ENCODE data around the gene PYM1.

The PYM1 gene

DNA sequence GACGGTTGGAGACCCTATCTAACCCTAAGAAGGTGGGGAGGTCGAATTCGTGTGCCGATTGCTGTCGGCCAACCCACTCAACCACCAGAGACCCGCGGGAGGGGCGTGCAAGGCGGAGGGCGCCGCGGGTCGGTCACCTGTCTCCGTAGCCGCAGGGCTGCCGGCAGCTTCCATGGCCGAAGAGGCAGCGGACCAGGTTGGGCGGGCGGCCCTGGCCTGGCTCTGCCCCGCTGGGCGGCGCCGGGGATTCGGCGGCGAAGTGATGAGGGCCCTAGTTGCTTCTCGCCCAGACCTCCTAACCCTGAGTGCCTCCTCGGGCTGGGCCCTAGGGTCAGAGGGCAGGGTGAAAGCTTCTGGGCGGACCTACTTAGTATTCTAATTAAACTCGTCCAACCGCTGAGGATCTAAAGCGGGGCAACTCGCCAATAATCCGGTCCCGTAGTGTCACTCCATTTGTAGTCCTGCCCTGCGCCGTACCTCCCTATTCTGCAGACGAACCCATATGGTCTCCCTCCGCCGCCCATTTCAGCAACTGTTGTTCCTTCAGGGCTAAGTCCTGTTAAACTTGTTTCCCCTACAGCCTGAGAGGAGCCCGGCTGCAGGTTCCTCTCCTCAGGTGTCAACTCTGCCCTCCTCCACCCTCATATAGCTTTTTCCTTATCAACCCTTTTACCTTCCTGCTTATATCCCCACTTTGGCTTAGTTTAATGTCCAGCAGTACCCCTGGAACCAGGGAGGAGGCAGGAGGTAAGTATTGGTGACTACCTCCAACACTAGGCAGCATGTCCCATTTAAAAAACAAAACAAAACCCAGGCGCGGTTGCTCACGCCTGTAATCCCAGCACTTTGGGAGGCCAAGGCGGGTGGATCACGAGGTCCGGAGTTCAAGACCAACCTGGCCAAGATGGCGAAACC lies at the start of gene PYM1:
Gene PYM1 (minus strand): TSS at position 307 of the 915 bp plus-strand sequence. CDS start 133 bp downstream, at position 174.
- TF ChIP-seq, protein P1, sequence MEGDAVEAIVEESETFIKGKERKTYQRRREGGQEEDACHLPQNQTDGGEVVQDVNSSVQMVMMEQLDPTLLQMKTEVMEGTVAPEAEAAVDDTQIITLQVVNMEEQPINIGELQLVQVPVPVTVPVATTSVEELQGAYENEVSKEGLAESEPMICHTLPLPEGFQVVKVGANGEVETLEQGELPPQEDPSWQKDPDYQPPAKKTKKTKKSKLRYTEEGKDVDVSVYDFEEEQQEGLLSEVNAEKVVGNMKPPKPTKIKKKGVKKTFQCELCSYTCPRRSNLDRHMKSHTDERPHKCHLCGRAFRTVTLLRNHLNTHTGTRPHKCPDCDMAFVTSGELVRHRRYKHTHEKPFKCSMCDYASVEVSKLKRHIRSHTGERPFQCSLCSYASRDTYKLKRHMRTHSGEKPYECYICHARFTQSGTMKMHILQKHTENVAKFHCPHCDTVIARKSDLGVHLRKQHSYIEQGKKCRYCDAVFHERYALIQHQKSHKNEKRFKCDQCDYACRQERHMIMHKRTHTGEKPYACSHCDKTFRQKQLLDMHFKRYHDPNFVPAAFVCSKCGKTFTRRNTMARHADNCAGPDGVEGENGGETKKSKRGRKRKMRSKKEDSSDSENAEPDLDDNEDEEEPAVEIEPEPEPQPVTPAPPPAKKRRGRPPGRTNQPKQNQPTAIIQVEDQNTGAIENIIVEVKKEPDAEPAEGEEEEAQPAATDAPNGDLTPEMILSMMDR (IDR thresholded peaks at IDR 0.05): no peak
- Histone ChIP-seq H3K27ac (peak within 1 kb of the TSS; percentile 90 to 95), H3K4me1 (peaks cover 0 to 44% (median 32%) of the 10 kb centered on the region in 4 donors), H3K27me3 (no peaks in the 10 kb centered on the region), H3K4me3 (peak within 1 kb of the TSS; percentile 83 to 88), H3K9me3 (no peaks in the 10 kb centered on the region), H3K36me3 (peaks cover 0 to 5% (median 2%) of the 10 kb centered on the region in 3 donors)
- intact Hi-C loops (cut with DNase I; ENCODE audit: low total_unique reads): no loop called here
- DNase-seq: peak; percentile 84 to 88

DNA sequence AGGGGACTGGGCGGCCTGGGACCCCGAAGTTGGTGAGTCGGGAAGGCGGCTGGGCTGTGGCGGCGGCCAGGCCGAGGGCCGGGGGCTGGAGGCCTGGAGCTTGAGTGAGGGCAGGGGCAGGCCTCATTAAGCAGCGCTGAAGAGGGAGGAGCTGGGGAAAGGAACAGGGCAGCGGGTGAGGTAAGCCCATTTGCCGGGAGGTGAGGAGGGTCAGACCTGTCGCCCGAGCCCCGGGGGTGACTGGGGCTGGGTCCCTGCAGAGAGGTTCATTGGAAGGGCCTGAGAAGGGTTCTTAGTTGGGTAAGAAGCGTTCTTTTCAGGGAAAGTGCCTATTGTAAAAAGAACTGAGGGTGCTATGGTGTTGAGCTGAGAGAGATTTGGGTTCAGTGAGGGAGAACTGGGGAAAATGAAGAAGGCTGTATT lies 46.6 kb upstream of the PYM1 start:
- peak in 1 of 2 donors; percentile 38 for DNase-seq
- intact Hi-C loops (cut with DNase I; ENCODE audit: low total_unique reads): no loop called here
- Histone ChIP-seq H3K27me3 (no peaks in the 10 kb centered on the region), H3K36me3 (peaks cover 0 to 26% (median 4%) of the 10 kb centered on the region in 3 donors), H3K4me3 (peak overlapping the region; percentile 82 to 100), H3K27ac (peak overlapping the region; percentile 97 to 100), H3K9me3 (no peaks in the 10 kb centered on the region), H3K4me1 (peaks cover 0 to 53% (median 35%) of the 10 kb centered on the region in 4 donors)
- TF ChIP-seq, protein P1 (IDR thresholded peaks at IDR 0.05): no peak

DNA sequence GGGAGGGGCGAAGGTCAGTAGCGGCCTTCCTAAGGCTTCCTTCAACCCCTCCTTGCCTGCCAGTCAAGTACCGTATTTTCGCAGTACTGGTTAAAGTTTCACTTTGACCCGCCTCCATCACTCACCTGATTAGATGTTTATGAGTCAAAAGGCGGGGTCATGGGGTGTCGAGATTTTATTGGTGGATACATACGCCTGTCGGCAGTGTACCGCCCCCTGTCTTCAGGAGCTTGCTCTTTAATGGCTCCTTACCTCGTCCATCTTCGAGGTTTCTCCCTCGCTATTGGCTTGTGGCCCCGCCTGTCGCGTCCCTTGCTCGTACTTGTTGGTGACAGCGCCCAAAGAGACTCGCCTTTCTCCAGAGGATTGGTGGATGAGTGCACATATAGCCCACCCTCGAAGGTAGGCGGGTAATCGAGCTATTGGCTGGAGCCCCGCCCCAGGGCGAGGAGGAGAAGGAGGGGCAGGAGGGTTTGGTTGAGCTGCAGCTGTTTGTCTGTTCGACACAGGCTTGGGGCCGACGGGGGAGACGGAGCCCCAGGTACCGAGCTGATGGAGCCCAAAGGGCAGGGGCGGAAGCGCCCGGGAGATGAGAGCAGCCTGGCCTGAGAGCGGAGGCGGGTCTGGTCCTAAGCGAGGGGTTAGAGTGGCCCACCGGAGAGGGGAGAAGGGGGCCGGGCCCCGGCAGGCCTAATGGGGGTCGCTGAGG lies 46.1 kb upstream of the PYM1 start, which contains the start of gene RAB5B:
Gene RAB5B (plus strand): TSS at position 480 of the 709 bp plus-strand sequence. CDS start 12,883 bp downstream, outside the sequence.
- Histone ChIP-seq H3K27ac (peak within 1 kb of the TSS; percentile 97 to 100), H3K4me1 (peaks cover 0 to 51% (median 35%) of the 10 kb centered on the region in 4 donors), H3K36me3 (peaks cover 0 to 23% (median 4%) of the 10 kb centered on the region in 3 donors), H3K9me3 (no peaks in the 10 kb centered on the region), H3K27me3 (no peaks in the 10 kb centered on the region), H3K4me3 (peak within 1 kb of the TSS; percentile 82 to 100)
- TF ChIP-seq, protein P1 (IDR thresholded peaks at IDR 0.05): peak; percentile 21 to 37
- DNase-seq: peak; percentile 100
- intact Hi-C loops (cut with DNase I; ENCODE audit: low total_unique reads): no loop called here

DNA sequence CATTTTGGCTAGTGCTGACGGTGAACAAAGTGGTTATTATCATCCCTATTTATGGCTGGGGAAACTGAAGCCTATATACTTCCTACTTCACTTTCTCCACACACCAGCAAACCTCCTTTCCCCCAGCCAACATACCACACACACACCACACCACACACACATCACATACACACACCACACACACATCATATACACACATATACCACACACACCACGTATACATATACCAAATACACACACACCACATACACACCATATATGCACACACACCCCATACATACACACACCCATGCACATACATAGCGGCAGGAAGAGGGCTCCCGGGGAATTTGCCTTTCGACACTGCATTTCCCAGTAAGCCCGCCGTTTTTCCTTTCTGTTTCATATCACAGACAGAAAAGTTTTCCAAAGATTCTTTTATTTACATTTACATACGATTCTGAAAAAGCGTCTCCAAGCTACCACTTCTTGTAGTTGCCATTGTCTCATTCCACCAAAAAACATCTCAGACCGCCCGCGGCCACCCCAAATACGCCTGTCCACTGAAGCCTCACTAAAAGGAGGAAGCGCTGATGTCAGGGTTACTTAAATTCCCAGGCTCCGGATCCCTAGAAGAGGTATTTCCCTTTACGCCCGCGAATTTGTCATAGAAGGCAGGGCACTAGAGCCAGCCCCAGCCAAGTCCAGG lies 45.4 kb upstream of the PYM1 start:
- intact Hi-C loops (cut with DNase I; ENCODE audit: low total_unique reads): no loop called here
- Histone ChIP-seq H3K4me1 (peaks cover 0 to 49% (median 35%) of the 10 kb centered on the region in 4 donors), H3K27ac (peak overlapping the region; percentile 82 to 90), H3K36me3 (peaks cover 0 to 23% (median 4%) of the 10 kb centered on the region in 3 donors), H3K9me3 (no peaks in the 10 kb centered on the region), H3K27me3 (no peaks in the 10 kb centered on the region), H3K4me3 (peak overlapping the region; percentile 65 to 100)
- TF ChIP-seq, protein P1 (IDR thresholded peaks at IDR 0.05): no peak
- DNase-seq: no peak

DNA sequence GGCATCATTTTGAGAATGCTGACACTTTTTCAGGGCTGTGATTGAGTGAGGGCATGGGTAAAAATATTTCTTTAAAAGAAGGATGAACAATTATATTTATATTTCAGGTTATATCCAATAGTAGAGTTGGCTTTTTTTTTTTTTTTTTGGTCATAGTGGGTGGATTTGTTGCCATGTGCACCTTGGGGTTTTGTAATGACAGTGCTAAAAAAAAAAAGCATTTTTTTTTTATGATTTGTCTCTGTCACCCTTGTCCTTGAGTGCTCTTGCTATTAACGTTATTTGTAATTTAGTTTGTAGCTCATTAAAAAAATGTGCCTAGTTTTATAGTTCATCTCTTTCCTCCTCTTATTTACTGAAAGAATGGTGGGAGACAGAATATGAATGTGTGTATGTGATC lies 44.8 kb upstream of the PYM1 start:
- no peak for DNase-seq
- Histone ChIP-seq H3K9me3 (no peaks in the 10 kb centered on the region), H3K36me3 (peaks cover 0 to 23% (median 4%) of the 10 kb centered on the region in 3 donors), H3K4me1 (peaks cover 0 to 49% (median 35%) of the 10 kb centered on the region in 4 donors), H3K27ac (peak overlapping the region; percentile 82 to 90), H3K27me3 (no peaks in the 10 kb centered on the region), H3K4me3 (peak overlapping the region; percentile 65 to 100)
- TF ChIP-seq, protein P1 (IDR thresholded peaks at IDR 0.05): no peak
- intact Hi-C loops (cut with DNase I; ENCODE audit: low total_unique reads): no loop called here

Data from tibial artery (tissue), 4 donors.